K562 (cell line): Measurements from ENCODE around the gene TUBB4B. TPM values are rescaled to one million over a fixed set of nuclear protein-coding genes. Genes with fewer than 3 reads are reported as not detected.

ENCODE experiments used
- ATAC-seq: fragments of 200-7000 bp; cut with Tn5 transposase; 3 replicates; pipeline ENCODE4 v1.9.1; 2020; ENCODE audit warnings: moderate library complexity
- BruUV-seq: library from RNA; stranded (reverse); fragments of 400-500 nt; replicated peaks from 2 replicates; lab custom pipeline; 2021; lab: Mats Ljungman, UMichigan
- CTCF ChIA-PET: fragments of 300-600 bp; formaldehyde crosslinking; extraction: SDS; loops from one replicate; lab custom pipeline; 2021; ENCODE audit warnings: low intra/inter-chr PET ratio; lab: Yijun Ruan, JAX
- POLR2A ChIA-PET: fragments of 300-600, 350-650 bp; sonication (Branson Sonifier 250); formaldehyde crosslinking; extraction: SDS; loops from one replicate; lab custom pipeline; 2021; ENCODE audit warnings: antibody characterized with exemption, inconsistent platforms; lab: Yijun Ruan, JAX
- DNase-seq, 4 experiments: peaks; one replicate each; pipeline versions ENCODE4 v3.0.0 to v3.0.0-alpha.2; 2011 to 2018; ENCODE audit warnings: low spot score in 3 of 4, mixed read lengths in 3 of 4; ENCODE audit errors: extremely low read depth in 1 of 4
- FAIRE-seq: peaks from 2 replicates; lab custom pipeline; 2011; peaks lifted over from hg19 to GRCh38; lab: Jason Lieb, UNC
- H2AFZ ChIP-seq: 2 replicates; pipeline ENCODE4 v1.6.0; 2011; ENCODE audit warnings: low read depth, low read length, control low read depth, inconsistent platforms
- H3K27ac ChIP-seq: fragments of 200-600 bp; 3 replicates; pipeline ENCODE4 v1.8.0; 2011; ENCODE audit warnings: low read depth, mild to moderate bottlenecking, control low read depth, inconsistent platforms, low read length, moderate library complexity, mixed read lengths; ENCODE audit errors: extremely low read depth
- H3K27me3 ChIP-seq, 2 experiments: fragments of 300-600 bp in 1 of 2; 2 replicates in 1 of 2; 3 replicates in 1 of 2; pipeline versions ENCODE4 v1.6.0 to v1.8.0; 2011; ENCODE audit warnings: inconsistent platforms in 2 of 2, low read length in 2 of 2, mild to moderate bottlenecking in 1 of 2, mixed read lengths in 1 of 2, moderate library complexity in 1 of 2; ENCODE audit not compliant: control insufficient read depth in 2 of 2, insufficient read depth in 2 of 2
- H3K36me3 ChIP-seq: fragments of 300-600 bp; 3 replicates; pipeline ENCODE4 v1.8.0; 2011; ENCODE audit warnings: mild to moderate bottlenecking, low read length, inconsistent platforms; ENCODE audit not compliant: control insufficient read depth, insufficient read depth
- H3K4me1 ChIP-seq, 2 experiments: fragments of 200-600 bp in 1 of 2; replicated peaks in 1 of 2; 2 replicates in 1 of 2; 3 replicates in 1 of 2; pipeline versions ENCODE4 v1.5.1 to v1.8.0; 2011; ENCODE audit warnings: inconsistent platforms in 2 of 2, low read length in 2 of 2, mild to moderate bottlenecking in 1 of 2, mixed read lengths in 1 of 2, moderate library complexity in 1 of 2; ENCODE audit not compliant: control insufficient read depth in 2 of 2, insufficient read depth in 2 of 2
- H3K4me2 ChIP-seq: 2 replicates; pipeline ENCODE4 v1.6.1; 2011; ENCODE audit warnings: low read length, control low read depth, inconsistent platforms, mixed read lengths; ENCODE audit not compliant: insufficient read depth
- H3K4me3 ChIP-seq: fragments of 200-600 bp; sonication (generic), shearing (Covaris generic); 2 replicates; pipeline ENCODE4 v1.5.1; 2016; ENCODE audit warnings: control low read depth, inconsistent platforms
- H3K79me2 ChIP-seq: fragments of 200-600 bp; 3 replicates; pipeline ENCODE4 v1.8.0; 2011; ENCODE audit warnings: low read length, inconsistent platforms; ENCODE audit not compliant: control insufficient read depth, insufficient read depth
- H3K9ac ChIP-seq, 2 experiments: 2 replicates each; pipeline versions ENCODE4 v1.6.0 to v1.6.1; 2011; ENCODE audit warnings: low read depth in 2 of 2, low read length in 2 of 2, control low read depth in 1 of 2, inconsistent platforms in 1 of 2, mild to moderate bottlenecking in 1 of 2, mixed read lengths in 1 of 2; ENCODE audit not compliant: insufficient read depth in 1 of 2
- H3K9me1 ChIP-seq: one replicate; pipeline ENCODE4 v1.6.0; 2011; ENCODE audit warnings: inconsistent platforms, mild to moderate bottlenecking, low read length, moderate library complexity; ENCODE audit not compliant: control insufficient read depth, insufficient read depth
- H3K9me3 ChIP-seq: replicated peaks from 2 replicates; pipeline ENCODE4 v1.5.1; 2011; ENCODE audit warnings: low read depth, low read length, inconsistent platforms; ENCODE audit not compliant: control insufficient read depth, insufficient read depth
- H4K20me1 ChIP-seq: replicated peaks from 2 replicates; pipeline ENCODE4 v1.6.1; 2011; ENCODE audit warnings: low read length, inconsistent platforms, mixed read lengths; ENCODE audit not compliant: control insufficient read depth, insufficient read depth
- ARID4B ChIP-seq: sonication (generic); formaldehyde crosslinking; IDR thresholded peaks from 2 replicates; pipeline ENCODE4 v1.8.0; 2022; ENCODE audit warnings: mild to moderate bottlenecking, missing genetic modification reagents
- CTCF ChIP-seq, 3 experiments: IDR thresholded peaks in 2 of 3; conservative IDR thresholded peaks in 1 of 3; 2 replicates each; pipeline ENCODE4 v1.5.1; 2011 to 2012; ENCODE audit warnings: low read length in 3 of 3, mild to moderate bottlenecking in 3 of 3, control low read depth in 2 of 3, improper control_type of control experiment in 1 of 3, inconsistent platforms in 1 of 3, low read depth in 1 of 3, mixed read lengths in 1 of 3, moderate library complexity in 1 of 3; ENCODE audit not compliant: insufficient read depth in 2 of 3
- E2F8 ChIP-seq: fragments of 450-650 bp; IDR thresholded peaks from 2 replicates; pipeline ENCODE4 v1.7.1; 2018; ENCODE audit warnings: mild to moderate bottlenecking, low read depth; ENCODE audit not compliant: partially characterized antibody
- RNF2 ChIP-seq: sonication (generic); IDR thresholded peaks from 2 replicates; pipeline ENCODE4 v1.6.1; 2016
- SMC3 ChIP-seq: conservative IDR thresholded peaks from 2 replicates; pipeline ENCODE4 v1.6.1; 2011; ENCODE audit warnings: low read depth, low read length, improper control_type of control experiment; ENCODE audit not compliant: insufficient read depth
- ZBTB17 ChIP-seq: fragments of 450-650 bp; formaldehyde crosslinking; IDR thresholded peaks from 2 replicates; pipeline ENCODE4 v1.4.0; 2020; ENCODE audit warnings: mild to moderate bottlenecking
- ZNF277 ChIP-seq: fragments of 250-450 bp; sonication (Bioruptor Pico); IDR thresholded peaks from 2 replicates; pipeline ENCODE4 v1.8.0; 2022; ENCODE audit warnings: inconsistent platforms, mild to moderate bottlenecking, moderate library complexity, borderline replicate concordance
- WGBS: fragments of 100-300 bp; shearing (Covaris generic); methylation state at CpG from one replicate; pipeline ENCODE4 v1.1.6; 2016; ENCODE audit warnings: low coverage, mixed read lengths; ENCODE audit not compliant: insufficient coverage; ENCODE audit errors: missing lambda C conversion rate; 5-methylcytosine and 5-hydroxymethylcytosine counted together
- in situ Hi-C: fragments of 300-500 bp; cut with MboI; formaldehyde crosslinking; loops from 4 replicates; pipeline ENCODE4 v1.15.0; 2018; ENCODE audit warnings: inconsistent platforms, mixed read lengths
- intact Hi-C: fragments of 100-400 bp; cut with micrococcal nuclease; formaldehyde crosslinking; loops from 2 replicates; pipeline ENCODE4 v1.14.2; 2022
- polyA plus RNA-seq, 8 experiments: library from polyadenylated mRNA; depleted of rRNA in 4 of 8; stranded (reverse) in 5 of 8; unstranded in 3 of 8; fragments of >200 nt; fragmentation: Nextera tagmentation in 2 of 8; fragmentation: Illumina TruSeq in 1 of 8; extraction: Ambion mirVana in 2 of 8; extraction: Trizol in 1 of 8; gene quantifications; 2 replicates each; pipeline versions ENCODE4 v1.2.1 to v1.2.3, GENCODE V29; 2011 to 2014; ENCODE audit warnings: inconsistent platforms in 1 of 8, missing spikeins in 1 of 8
- total RNA-seq, 7 experiments: library from RNA; depleted of rRNA in 6 of 7; stranded (reverse); fragments of >200 nt in 6 of 7; fragmentation: Illumina TruSeq in 2 of 7; extraction: Trizol in 2 of 7; gene quantifications; 2 replicates each; pipeline versions ENCODE4 v1.2.1 to v1.2.3, GENCODE V29; 2011 to 2021; ENCODE audit warnings: low replicate concordance in 1 of 7

The TUBB4B gene
- total and polyA plus RNA-seq, 9 of the 15 experiments (the other 6 are each of a cell fraction or from before 2014, with no cell fraction given): 24.1 to 443 (median 268) TPM

- POLR2A ChIA-PET: interaction anchor here (8.3 kb wide), 1 partner anchor 8 kb away, joined by 221 read pairs; the partner anchor contains the start of gene TUBB4B
- no peak within 1 kb of the TSS for H3K4me3 ChIP-seq
- no TSS peak for BruUV-seq
- TF ChIP-seq SMC3: no peak
- TF ChIP-seq E2F8: no peak
- no peak for TF ChIP-seq CTCF (IDR thresholded peaks at IDR 0.05 in 2 of 3, conservative IDR thresholded peaks at IDR 0.05 in 1 of 3; ENCODE audit: insufficient read depth in 2 of 3, low read depth in 1 of 3, low read length in 3 of 3)
- no peak for TF ChIP-seq ARID4B
- no peak for TF ChIP-seq RNF2
- no peak for TF ChIP-seq ZBTB17 (CRISPR knock-in tag)
- TF ChIP-seq ZNF277: no peak
Measured at GRCh38 chr9:137251194-137251461, 10.0 kb downstream of the TUBB4B start, which contains the start of gene STPG3. Gene STPG3 (plus strand): TSS chr9:137251286. CDS start chr9:137251287, 1 bp downstream.

More at GRCh38 chr9:137251194-137251461, 10.0 kb downstream of the TUBB4B start, which contains the start of gene STPG3:
- Histone ChIP-seq H3K9ac (peak within 1 kb of the TSS in 1 of 2 experiments; percentile 85; a peak in 2 of 4 replicates), H2AFZ (no peak within 1 kb of the TSS), H4K20me1 (no peaks in the 10 kb centered on the region; the same call in 1 of the 2 replicates), H3K27ac (no peak within 1 kb of the TSS), H3K27me3 (no peaks in the 10 kb centered on the region), H3K9me1 (no peaks in the 10 kb centered on the region), H3K36me3 (peaks cover 1% of the 10 kb centered on the region; the same call in 1 of the 3 replicates), H3K4me1 (peaks cover 9 to 73% of the 10 kb centered on the region in 2 experiments), H3K4me2 (no peak within 1 kb of the TSS), H3K79me2 (peaks cover 22% of the 10 kb centered on the region), H3K9me3 (no peaks in the 10 kb centered on the region)
- no peak for FAIRE-seq
- in situ Hi-C loops (no loop called here), intact Hi-C loops (no loop called here)
- WGBS: 68% methylated on average over 4 of the region's 4 CpGs
- no peak for DNase-seq
- ATAC-seq: no peak
- CTCF ChIA-PET: no interaction called here
